PFSK-1 (cell line): ENCODE measurements around the gene LIN7B.

Source experiments
- FOXP2 ChIP-seq: optimal IDR thresholded peaks from 2 replicates; pipeline ENCODE3; 2011; ENCODE audit warnings: borderline replicate concordance, control low read depth, inconsistent platforms; ENCODE audit not compliant: insufficient read depth; ENCODE audit errors: extremely low read length, extremely low read depth
- POLR2AphosphoS5 ChIP-seq: IDR thresholded peaks from 2 replicates; pipeline ENCODE4 v1.6.1; 2012; ENCODE audit warnings: low read depth, mild to moderate bottlenecking, control low read depth, low read length, moderate library complexity
- SIN3A ChIP-seq: IDR thresholded peaks from 2 replicates; pipeline ENCODE4 v1.6.1; 2012; ENCODE audit warnings: mild to moderate bottlenecking, low read length, moderate library complexity, borderline replicate concordance; ENCODE audit not compliant: insufficient read depth
- TAF1 ChIP-seq: IDR thresholded peaks from 2 replicates; pipeline ENCODE4 v1.6.1; 2012; ENCODE audit warnings: low read length, control low read depth, borderline replicate concordance; ENCODE audit not compliant: insufficient read depth
- TF ChIP-seq, protein P1 (sequence below), 2 experiments: IDR thresholded peaks; 2 replicates each; pipeline versions ENCODE4 v1.6.1 to v1.8.0; 2011 to 2012; ENCODE audit warnings: low read depth in 2 of 2, low read length in 2 of 2, control low read depth in 1 of 2, inconsistent platforms in 1 of 2, mild to moderate bottlenecking in 1 of 2, moderate library complexity in 1 of 2; ENCODE audit not compliant: insufficient read depth in 1 of 2

DNA sequence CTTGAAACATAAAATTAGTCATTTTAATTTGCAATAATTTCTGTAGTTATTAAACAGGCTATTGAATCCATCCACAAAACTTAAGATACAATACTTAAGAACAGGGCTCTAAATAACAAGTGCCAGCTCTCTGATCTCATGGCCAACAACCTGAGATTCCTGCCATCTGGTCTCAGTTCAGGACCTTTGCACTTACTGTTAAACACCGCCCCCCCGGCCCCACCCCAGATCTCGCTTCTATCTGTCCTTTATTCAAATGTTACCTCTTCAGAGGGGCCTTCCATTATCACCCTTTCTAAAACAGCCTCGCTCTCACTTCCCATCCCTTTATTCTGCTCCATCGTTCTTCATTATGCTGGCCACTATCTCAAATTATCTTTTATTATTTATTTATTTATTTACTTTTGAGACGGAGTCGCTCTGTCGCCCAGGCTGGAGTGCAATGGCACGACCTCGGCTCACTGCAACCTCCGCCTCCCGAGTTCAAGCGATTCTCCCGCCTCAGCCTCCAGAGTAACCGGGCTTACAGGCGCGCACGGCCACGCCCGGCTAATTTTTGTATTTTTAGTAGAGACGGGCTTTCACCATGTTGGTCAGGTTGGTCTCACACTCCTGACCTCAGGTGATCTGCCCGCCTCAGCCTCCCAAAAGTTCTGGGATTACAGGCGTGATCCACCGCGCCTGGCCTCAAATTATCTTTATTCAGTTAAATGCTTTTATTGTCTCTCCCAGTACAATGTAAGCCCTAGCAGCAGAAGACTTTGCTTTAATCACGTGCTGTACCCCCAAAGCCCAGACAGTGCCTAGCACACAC is 29.8 kb upstream of the LIN7B start:
- TF ChIP-seq POLR2AphosphoS5 (no peak), TAF1 (no peak), SIN3A (no peak), FOXP2 (no peak)
- TF ChIP-seq, protein P1, sequence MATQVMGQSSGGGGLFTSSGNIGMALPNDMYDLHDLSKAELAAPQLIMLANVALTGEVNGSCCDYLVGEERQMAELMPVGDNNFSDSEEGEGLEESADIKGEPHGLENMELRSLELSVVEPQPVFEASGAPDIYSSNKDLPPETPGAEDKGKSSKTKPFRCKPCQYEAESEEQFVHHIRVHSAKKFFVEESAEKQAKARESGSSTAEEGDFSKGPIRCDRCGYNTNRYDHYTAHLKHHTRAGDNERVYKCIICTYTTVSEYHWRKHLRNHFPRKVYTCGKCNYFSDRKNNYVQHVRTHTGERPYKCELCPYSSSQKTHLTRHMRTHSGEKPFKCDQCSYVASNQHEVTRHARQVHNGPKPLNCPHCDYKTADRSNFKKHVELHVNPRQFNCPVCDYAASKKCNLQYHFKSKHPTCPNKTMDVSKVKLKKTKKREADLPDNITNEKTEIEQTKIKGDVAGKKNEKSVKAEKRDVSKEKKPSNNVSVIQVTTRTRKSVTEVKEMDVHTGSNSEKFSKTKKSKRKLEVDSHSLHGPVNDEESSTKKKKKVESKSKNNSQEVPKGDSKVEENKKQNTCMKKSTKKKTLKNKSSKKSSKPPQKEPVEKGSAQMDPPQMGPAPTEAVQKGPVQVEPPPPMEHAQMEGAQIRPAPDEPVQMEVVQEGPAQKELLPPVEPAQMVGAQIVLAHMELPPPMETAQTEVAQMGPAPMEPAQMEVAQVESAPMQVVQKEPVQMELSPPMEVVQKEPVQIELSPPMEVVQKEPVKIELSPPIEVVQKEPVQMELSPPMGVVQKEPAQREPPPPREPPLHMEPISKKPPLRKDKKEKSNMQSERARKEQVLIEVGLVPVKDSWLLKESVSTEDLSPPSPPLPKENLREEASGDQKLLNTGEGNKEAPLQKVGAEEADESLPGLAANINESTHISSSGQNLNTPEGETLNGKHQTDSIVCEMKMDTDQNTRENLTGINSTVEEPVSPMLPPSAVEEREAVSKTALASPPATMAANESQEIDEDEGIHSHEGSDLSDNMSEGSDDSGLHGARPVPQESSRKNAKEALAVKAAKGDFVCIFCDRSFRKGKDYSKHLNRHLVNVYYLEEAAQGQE (IDR thresholded peaks at IDR 0.05; ENCODE audit: insufficient read depth in 1 of 2, low read depth in 2 of 2, low read length in 2 of 2) = no peak
